Lower leg skin (tissue), 4 donors: ENCODE measurements around the gene ZNF341. TPM values are rescaled to one million over a fixed set of nuclear protein-coding genes. Genes with fewer than 3 reads are reported as not detected.

Experiments
- DNase-seq, 2 donors: peaks; one replicate each; pipeline ENCODE4 v3.0.0-alpha.2; 2019; ENCODE audit warnings: low spot score in 2 of 2
- H3K4me3 ChIP-seq: fragments of 200-600 bp; sonication (generic); 2 replicates; pipeline ENCODE4 v1.5.1; 2017; ENCODE audit warnings: mild to moderate bottlenecking, low read depth; ENCODE audit not compliant: poor library complexity, severe bottlenecking
- CTCF ChIP-seq, 3 donors: fragments of 450-650 bp; IDR thresholded peaks; one replicate each; pipeline ENCODE4 v1.5.1; 2016; ENCODE audit warnings: antibody characterized with exemption in 3 of 3, mild to moderate bottlenecking in 3 of 3, moderate library complexity in 2 of 3
- POLR2A ChIP-seq, 2 donors: fragments of 450-650 bp; IDR thresholded peaks; one replicate each; pipeline ENCODE4 v1.6.1; 2016 to 2017; ENCODE audit warnings: antibody characterized with exemption in 2 of 2, mild to moderate bottlenecking in 1 of 2, moderate library complexity in 1 of 2
- WGBS, 2 donors: methylation state at CpG; one replicate each; pipeline ENCODE4 v1.1.5; 2018; 5-methylcytosine and 5-hydroxymethylcytosine counted together
- intact Hi-C: fragments of 100-400 bp; cut with DNase I; formaldehyde crosslinking; loops from one replicate; pipeline ENCODE4 v1.15.0; 2023; ENCODE audit warnings: low total_unique reads
- total RNA-seq, 4 donors: library from RNA; depleted of rRNA; stranded (reverse); fragments of >200 nt; gene quantifications; one replicate each; pipeline ENCODE4 v1.1.0, GENCODE V29; 2016

The ZNF341 gene
- total RNA-seq, 4 donors from 2014 or later, result 3.5 to 5.4 (median 4.2) TPM

- H3K4me3 ChIP-seq, result no peak overlapping the region
- intact Hi-C loops, result no loop called here
- no peak for DNase-seq
- 78 to 81% methylated on average over 18 of the region's 18 CpGs for WGBS, 2 donors
- no peak for TF ChIP-seq POLR2A (IDR thresholded peaks at IDR 0.05)
- no peak for TF ChIP-seq CTCF (IDR thresholded peaks at IDR 0.05)
Observed at GRCh38 chr20:33730946-33731692, 677 bp upstream of the ZNF341 start.

GRCh38 chr20:33732166-33732970 lies 572 bp downstream of the ZNF341 start:
- no peak for TF ChIP-seq POLR2A (IDR thresholded peaks at IDR 0.05)
- no peak for TF ChIP-seq CTCF (IDR thresholded peaks at IDR 0.05)
- DNase-seq, result peak; percentile 69 to 96
- WGBS, 2 donors, result 1 to 2% methylated on average over 22 to 57 of the region's 68 CpGs
- intact Hi-C loops, result no loop called here
- H3K4me3 ChIP-seq, result peak overlapping the region; percentile 32

- no peak for TF ChIP-seq CTCF (IDR thresholded peaks at IDR 0.05)
- no peak for TF ChIP-seq POLR2A (IDR thresholded peaks at IDR 0.05)
- DNase-seq, result no peak
- no peak overlapping the region for H3K4me3 ChIP-seq
- WGBS, 2 donors, result 62 to 63% methylated on average over 6 of the region's 6 CpGs
- intact Hi-C loops, result no loop called here
Observed at GRCh38 chr20:33733654-33734576, 2.1 kb downstream of the ZNF341 start.

- TF ChIP-seq POLR2A (IDR thresholded peaks at IDR 0.05), result no peak
- no peak for TF ChIP-seq CTCF (IDR thresholded peaks at IDR 0.05)
- H3K4me3 ChIP-seq, result no peak overlapping the region
- WGBS, 2 donors, result 96 to 99% methylated on average over 3 of the region's 3 CpGs
- intact Hi-C loops, result no loop called here
- DNase-seq, result no peak
Observed at GRCh38 chr20:33736962-33737361, 5.2 kb downstream of the ZNF341 start.

- TF ChIP-seq POLR2A (IDR thresholded peaks at IDR 0.05) (no peak), CTCF (IDR thresholded peaks at IDR 0.05) (no peak)
Observed at GRCh38 chr20:33739493-33739892, 7.7 kb downstream of the ZNF341 start.

More at GRCh38 chr20:33739493-33739892, 7.7 kb downstream of the ZNF341 start:
- no peak for DNase-seq
- intact Hi-C loops, result no loop called here
- 91 to 96% methylated on average over 7 of the region's 7 CpGs for WGBS, 2 donors
- no peak overlapping the region for H3K4me3 ChIP-seq
